Fibroblast of gingiva (primary cell): ENCODE data around the gene GRIP2.
A peak's percentile ranks its signal among the peaks of the same experiment; 100 is the strongest.

ENCODE experiments used
- DNase-seq: peaks from one replicate; pipeline ENCODE4 v3.0.0-alpha.2; 2011; ENCODE audit warnings: low read depth

Gene GRIP2

GRCh38 chr3:14539742-14540491, at the start of gene GRIP2:
GRIP2 (minus strand) TSS chr3:14540342; CDS start chr3:14540308, 34 bp downstream.
- DNase-seq = no peak

GRCh38 chr3:14588425-14589112, 48.4 kb upstream of the GRIP2 start:
- DNase-seq = no peak

DNA sequence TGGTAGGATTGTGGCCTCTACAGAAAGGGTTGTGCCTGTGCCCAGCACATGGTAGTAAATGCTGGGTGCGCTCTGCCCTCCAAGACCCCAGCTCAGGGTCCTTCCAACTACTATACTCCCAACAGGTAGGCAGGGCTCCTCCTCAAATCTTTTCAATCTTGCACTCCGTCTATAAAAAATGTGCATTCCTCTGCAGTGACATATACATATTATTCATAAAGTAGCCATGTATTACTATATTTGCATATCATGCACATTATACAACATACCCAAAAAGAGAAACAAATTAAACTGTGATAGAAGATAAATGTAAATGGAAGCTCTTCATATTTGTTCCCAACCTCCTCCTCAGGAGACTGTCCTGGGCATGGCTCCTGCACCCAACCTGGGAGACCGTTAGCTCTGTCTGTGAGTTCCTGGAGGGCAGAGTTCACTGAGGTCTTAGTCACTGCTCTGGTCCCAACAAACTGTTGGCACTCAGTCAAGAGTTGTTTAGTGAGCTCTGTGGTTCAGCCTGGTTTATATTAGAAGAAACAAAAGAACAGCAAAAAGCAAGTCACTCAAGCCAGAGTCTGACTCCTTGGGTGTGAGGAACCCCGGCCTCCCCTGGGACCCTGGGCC, 47.7 kb upstream of the GRIP2 start:
- DNase-seq = peak; percentile 35

GRCh38 chr3:14586611-14587010, 46.5 kb upstream of the GRIP2 start:
- DNase-seq = no peak

DNA sequence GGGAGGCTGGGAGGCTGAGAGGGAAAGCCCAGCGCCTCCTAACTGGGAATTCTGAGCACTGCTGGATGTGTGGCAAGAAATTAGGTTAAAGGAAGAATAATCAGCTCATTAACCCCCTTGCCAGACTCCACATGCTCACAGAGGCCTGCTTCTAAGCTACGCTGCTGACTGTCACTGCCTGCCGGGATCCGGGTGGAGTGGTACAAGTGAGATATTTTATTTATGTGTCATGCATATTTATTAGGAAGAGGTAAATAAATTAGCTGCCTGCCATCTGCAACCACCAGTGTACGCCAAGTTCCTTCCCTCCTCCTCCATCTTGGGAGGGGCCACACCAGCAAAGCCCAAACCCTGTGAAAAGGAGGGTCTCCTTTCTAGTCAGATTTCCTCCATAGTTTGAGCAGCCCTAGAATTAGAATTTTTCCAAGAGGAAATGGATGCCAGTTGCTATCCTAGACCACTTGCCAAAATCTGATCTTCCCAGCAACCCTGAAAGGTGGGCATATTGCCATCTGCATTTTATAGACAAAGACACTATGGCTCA, 43.5 kb upstream of the GRIP2 start:
- DNase-seq = no peak

GRCh38 chr3:14582045-14582410, 41.9 kb upstream of the GRIP2 start:
- no peak for DNase-seq

GRCh38 chr3:14581334-14582044, 41.3 kb upstream of the GRIP2 start:
- no peak for DNase-seq

- no peak for DNase-seq
These were observed 37.8 kb upstream of the GRIP2 start for GRCh38 chr3:14577897-14578296.

GRCh38 chr3:14576163-14576562, 36.0 kb upstream of the GRIP2 start:
- DNase-seq = no peak

GRCh38 chr3:14574183-14574582, 34.0 kb upstream of the GRIP2 start:
- no peak for DNase-seq

- DNase-seq = no peak
These were observed 33.6 kb upstream of the GRIP2 start for GRCh38 chr3:14573706-14574105.

- no peak for DNase-seq
These were observed 30.7 kb upstream of the GRIP2 start for GRCh38 chr3:14570864-14571263.

DNA sequence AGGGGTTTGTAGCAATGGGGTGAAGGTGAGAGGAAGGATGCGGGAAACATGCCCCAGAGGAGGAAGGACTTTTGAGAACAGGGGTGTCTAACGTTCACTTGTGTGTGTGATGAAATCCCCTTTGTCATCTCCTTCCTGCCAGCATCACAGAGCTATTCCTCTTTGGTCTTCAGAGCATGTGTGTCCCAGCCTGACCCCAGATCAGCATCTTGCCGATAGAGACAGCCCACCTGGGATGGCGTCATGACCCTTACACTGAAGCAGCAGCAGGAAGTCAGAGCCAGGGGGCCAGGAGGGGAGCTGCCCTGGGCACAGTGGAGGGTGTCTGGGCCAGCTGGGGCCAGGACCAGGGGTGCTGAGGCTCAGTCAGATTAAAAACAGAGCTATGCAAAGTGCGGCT, 29.9 kb upstream of the GRIP2 start:
- no peak for DNase-seq

GRCh38 chr3:14569474-14570000, 29.4 kb upstream of the GRIP2 start:
- DNase-seq = no peak

GRCh38 chr3:14568269-14568668, 28.1 kb upstream of the GRIP2 start:
- no peak for DNase-seq

- DNase-seq = no peak
These were observed 26.7 kb upstream of the GRIP2 start for GRCh38 chr3:14566812-14567211.

- no peak for DNase-seq
These were observed 25.9 kb upstream of the GRIP2 start for GRCh38 chr3:14565868-14566588.

- DNase-seq = no peak
These were observed 24.6 kb upstream of the GRIP2 start for GRCh38 chr3:14564741-14565140.

GRCh38 chr3:14563946-14564539, 23.9 kb upstream of the GRIP2 start:
- no peak for DNase-seq

- no peak for DNase-seq
These were observed 22.2 kb upstream of the GRIP2 start for GRCh38 chr3:14562121-14562890.
